MM.1S (cell line): ENCODE data around the gene ERBIN.

Experiments
- DNase-seq: peaks from one replicate; pipeline ENCODE4 v3.0.0-alpha.2; 2015
- H2AFZ ChIP-seq: fragments of 300-600 bp; sonication (generic); 2 replicates; pipeline ENCODE4 v1.6.0; 2016; ENCODE audit warnings: antibody characterized with exemption, low read length
- H3F3A ChIP-seq: fragments of 300-600 bp; sonication (generic); 2 replicates; pipeline ENCODE4 v1.6.1; 2016; ENCODE audit warnings: mild to moderate bottlenecking, antibody characterized with exemption, low read length, moderate library complexity, mixed read lengths; ENCODE audit not compliant: insufficient read depth
- H3K27ac ChIP-seq: fragments of 300-600 bp; sonication (generic); 2 replicates; pipeline ENCODE4 v1.5.1; 2016; ENCODE audit warnings: mild to moderate bottlenecking, low read length
- H3K27me3 ChIP-seq: fragments of 300-600 bp; sonication (generic); replicated peaks from 2 replicates; pipeline ENCODE4 v1.6.0; 2016; ENCODE audit warnings: low read length; ENCODE audit not compliant: insufficient read depth
- H3K36me3 ChIP-seq: fragments of 300-600 bp; sonication (generic); replicated peaks from 2 replicates; pipeline ENCODE4 v1.6.1; 2016; ENCODE audit warnings: mild to moderate bottlenecking, low read length, mixed read lengths; ENCODE audit not compliant: insufficient read depth
- H3K4me1 ChIP-seq: fragments of 300-600 bp; sonication (generic); 2 replicates; pipeline ENCODE4 v1.6.1; 2016; ENCODE audit warnings: low read length, mixed read lengths
- H3K4me2 ChIP-seq: fragments of 300-600 bp; sonication (generic); 2 replicates; pipeline ENCODE4 v1.6.0; 2016; ENCODE audit warnings: low read depth, low read length
- H3K4me3 ChIP-seq: fragments of 300-600 bp; sonication (generic); 2 replicates; pipeline ENCODE4 v1.5.1; 2016; ENCODE audit warnings: low read length, mixed read lengths
- H3K79me2 ChIP-seq: fragments of 300-600 bp; sonication (generic); 2 replicates; pipeline ENCODE4 v1.6.1; 2016; ENCODE audit warnings: mixed run types, low read length, mixed read lengths
- H3K9ac ChIP-seq: fragments of 300-600 bp; sonication (generic); 2 replicates; pipeline ENCODE4 v1.6.1; 2016; ENCODE audit warnings: low read length, mixed read lengths
- H3K9me2 ChIP-seq: fragments of 300-600 bp; sonication (generic); replicated peaks from 2 replicates; pipeline ENCODE4 v1.6.1; 2016; ENCODE audit warnings: mild to moderate bottlenecking, low read length, mixed read lengths; ENCODE audit not compliant: insufficient read depth
- H3K9me3 ChIP-seq: fragments of 300-600 bp; sonication (generic); replicated peaks from 2 replicates; pipeline ENCODE4 v1.6.1; 2016; ENCODE audit warnings: mild to moderate bottlenecking, low read length, mixed read lengths; ENCODE audit not compliant: insufficient read depth
- H4K20me1 ChIP-seq: fragments of 300-600 bp; sonication (generic); 2 replicates; pipeline ENCODE4 v1.6.1; 2016; ENCODE audit warnings: mild to moderate bottlenecking, low read length, moderate library complexity, mixed read lengths; ENCODE audit not compliant: insufficient read depth
- EZH2 ChIP-seq: fragments of 300-600 bp; sonication (generic); optimal IDR thresholded peaks from 2 replicates; pipeline ENCODE3; 2017; ENCODE audit warnings: low read depth, mild to moderate bottlenecking, antibody characterized with exemption, low read length, mixed read lengths
- EZH2phosphoT487 ChIP-seq: fragments of 300-600 bp; sonication (generic); IDR thresholded peaks from 2 replicates; pipeline ENCODE4 v1.6.1; 2018; ENCODE audit warnings: antibody characterized with exemption, low read length
- TF ChIP-seq, protein P1 (sequence below): fragments of 300-600 bp; sonication (generic); IDR thresholded peaks from 2 replicates; pipeline ENCODE4 v1.5.1; 2016; ENCODE audit warnings: antibody characterized with exemption, low read length, mixed read lengths

Gene ERBIN

GRCh38 chr5:66130493-66130892 is 204.1 kb downstream of the ERBIN start:
- H3K4me2 ChIP-seq: no peak overlapping the region
- no peak overlapping the region for H2AFZ ChIP-seq
- no peaks in the 10 kb centered on the region for H3F3A ChIP-seq
- TF ChIP-seq EZH2 (no peak), EZH2phosphoT487 (no peak)
- TF ChIP-seq, protein P1, sequence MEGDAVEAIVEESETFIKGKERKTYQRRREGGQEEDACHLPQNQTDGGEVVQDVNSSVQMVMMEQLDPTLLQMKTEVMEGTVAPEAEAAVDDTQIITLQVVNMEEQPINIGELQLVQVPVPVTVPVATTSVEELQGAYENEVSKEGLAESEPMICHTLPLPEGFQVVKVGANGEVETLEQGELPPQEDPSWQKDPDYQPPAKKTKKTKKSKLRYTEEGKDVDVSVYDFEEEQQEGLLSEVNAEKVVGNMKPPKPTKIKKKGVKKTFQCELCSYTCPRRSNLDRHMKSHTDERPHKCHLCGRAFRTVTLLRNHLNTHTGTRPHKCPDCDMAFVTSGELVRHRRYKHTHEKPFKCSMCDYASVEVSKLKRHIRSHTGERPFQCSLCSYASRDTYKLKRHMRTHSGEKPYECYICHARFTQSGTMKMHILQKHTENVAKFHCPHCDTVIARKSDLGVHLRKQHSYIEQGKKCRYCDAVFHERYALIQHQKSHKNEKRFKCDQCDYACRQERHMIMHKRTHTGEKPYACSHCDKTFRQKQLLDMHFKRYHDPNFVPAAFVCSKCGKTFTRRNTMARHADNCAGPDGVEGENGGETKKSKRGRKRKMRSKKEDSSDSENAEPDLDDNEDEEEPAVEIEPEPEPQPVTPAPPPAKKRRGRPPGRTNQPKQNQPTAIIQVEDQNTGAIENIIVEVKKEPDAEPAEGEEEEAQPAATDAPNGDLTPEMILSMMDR: no peak
- H3K9me3 ChIP-seq: no peaks in the 10 kb centered on the region
- H3K9me2 ChIP-seq: no peaks in the 10 kb centered on the region
- no peaks in the 10 kb centered on the region for H3K79me2 ChIP-seq
- no peaks in the 10 kb centered on the region for H4K20me1 ChIP-seq
- H3K9ac ChIP-seq: no peak overlapping the region
- no peak overlapping the region for H3K4me3 ChIP-seq
- no peaks in the 10 kb centered on the region for H3K27me3 ChIP-seq
- no peak overlapping the region for H3K27ac ChIP-seq
- no peaks in the 10 kb centered on the region for H3K4me1 ChIP-seq
- no peak for DNase-seq
- no peaks in the 10 kb centered on the region for H3K36me3 ChIP-seq
